Measurements from ENCODE around the gene IPCEF1. TPM values are rescaled to one million over a fixed set of nuclear protein-coding genes. Genes with fewer than 3 reads are reported as not detected.

Gene IPCEF1
- polyA plus RNA-seq, 1 donor (not counting 4 experiments of a cell fraction or from before 2014, with no cell fraction given) = 0.21 TPM

DNA sequence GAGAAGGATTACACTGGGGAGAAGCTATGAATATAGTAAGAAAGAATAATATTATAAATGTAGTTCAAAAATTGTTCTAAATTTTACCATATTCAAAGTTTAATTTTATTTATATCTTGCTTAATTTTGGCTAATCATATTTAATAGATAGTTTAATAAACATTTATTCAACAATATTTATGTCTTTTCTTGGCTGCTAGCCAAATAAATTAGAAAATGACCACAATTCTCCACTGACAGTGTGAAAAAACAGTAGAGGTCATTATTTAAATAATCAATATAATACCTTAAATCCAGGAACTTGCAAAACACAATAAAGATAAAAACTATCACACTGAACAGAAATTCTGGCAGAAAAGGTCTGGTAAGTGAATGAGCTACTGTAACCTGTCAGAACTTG is 145.9 kb downstream of the IPCEF1 start:
- H3K4me1 ChIP-seq (ENCODE audit: control insufficient read depth, extremely low read depth, insufficient read depth, low read length) = no peaks in the 10 kb centered on the region
- no peaks in the 10 kb centered on the region for H3K36me3 ChIP-seq (ENCODE audit: control insufficient read depth in 2 of 2, extremely low read depth in 1 of 2, insufficient read depth in 2 of 2, low read length in 2 of 2)
- DNase-seq (ENCODE audit: low read depth, low spot score) (no peak), FAIRE-seq (no peak)
- no peak overlapping the region for H3K27ac ChIP-seq (ENCODE audit: control insufficient read depth, insufficient read depth, low read length)
- no peaks in the 10 kb centered on the region for H3K9me1 ChIP-seq (ENCODE audit: control insufficient read depth, extremely low read depth, insufficient read depth, low read length)
- no peak overlapping the region for H3K4me3 ChIP-seq (ENCODE audit: control insufficient read depth in 2 of 3, extremely low read depth in 1 of 3, insufficient read depth in 2 of 3, low read depth in 1 of 3, low read length in 3 of 3)
- dilution Hi-C loops (cut with MboI; ENCODE audit: extremely low pct_ligation_motif_present, low sequenced_read_pairs) = no loop called here
- H3K79me2 ChIP-seq (ENCODE audit: control insufficient read depth, insufficient read depth, low read length) = no peaks in the 10 kb centered on the region
- no peak for TF ChIP-seq EZH2 (IDR thresholded peaks at IDR 0.05; ENCODE audit: low read length)
- TF ChIP-seq, protein P1, sequence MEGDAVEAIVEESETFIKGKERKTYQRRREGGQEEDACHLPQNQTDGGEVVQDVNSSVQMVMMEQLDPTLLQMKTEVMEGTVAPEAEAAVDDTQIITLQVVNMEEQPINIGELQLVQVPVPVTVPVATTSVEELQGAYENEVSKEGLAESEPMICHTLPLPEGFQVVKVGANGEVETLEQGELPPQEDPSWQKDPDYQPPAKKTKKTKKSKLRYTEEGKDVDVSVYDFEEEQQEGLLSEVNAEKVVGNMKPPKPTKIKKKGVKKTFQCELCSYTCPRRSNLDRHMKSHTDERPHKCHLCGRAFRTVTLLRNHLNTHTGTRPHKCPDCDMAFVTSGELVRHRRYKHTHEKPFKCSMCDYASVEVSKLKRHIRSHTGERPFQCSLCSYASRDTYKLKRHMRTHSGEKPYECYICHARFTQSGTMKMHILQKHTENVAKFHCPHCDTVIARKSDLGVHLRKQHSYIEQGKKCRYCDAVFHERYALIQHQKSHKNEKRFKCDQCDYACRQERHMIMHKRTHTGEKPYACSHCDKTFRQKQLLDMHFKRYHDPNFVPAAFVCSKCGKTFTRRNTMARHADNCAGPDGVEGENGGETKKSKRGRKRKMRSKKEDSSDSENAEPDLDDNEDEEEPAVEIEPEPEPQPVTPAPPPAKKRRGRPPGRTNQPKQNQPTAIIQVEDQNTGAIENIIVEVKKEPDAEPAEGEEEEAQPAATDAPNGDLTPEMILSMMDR (optimal IDR thresholded peaks at IDR 0.05 in 1 of 3, IDR thresholded peaks at IDR 0.05 in 1 of 3, conservative IDR thresholded peaks at IDR 0.05 in 1 of 3; ENCODE audit: extremely low read depth in 1 of 3, insufficient read depth in 2 of 3, low read length in 3 of 3) = no peak
- no peaks in the 10 kb centered on the region for H3K9me3 ChIP-seq (ENCODE audit: control insufficient read depth, low read depth, low read length)
- no peak overlapping the region for H3K4me2 ChIP-seq (ENCODE audit: control insufficient read depth, extremely low read depth, insufficient read depth, low read depth, low read length)
- H3K27me3 ChIP-seq (ENCODE audit: control insufficient read depth, extremely low read depth, insufficient read depth, low read length) = no peaks in the 10 kb centered on the region
- H3K9ac ChIP-seq (ENCODE audit: control insufficient read depth, extremely low read depth, insufficient read depth, low read length) = no peak overlapping the region
- H2AFZ ChIP-seq (ENCODE audit: control insufficient read depth, low read length) = no peak overlapping the region
- no peaks in the 10 kb centered on the region for H4K20me1 ChIP-seq (ENCODE audit: control insufficient read depth, extremely low read depth, insufficient read depth, low read length)

DNA sequence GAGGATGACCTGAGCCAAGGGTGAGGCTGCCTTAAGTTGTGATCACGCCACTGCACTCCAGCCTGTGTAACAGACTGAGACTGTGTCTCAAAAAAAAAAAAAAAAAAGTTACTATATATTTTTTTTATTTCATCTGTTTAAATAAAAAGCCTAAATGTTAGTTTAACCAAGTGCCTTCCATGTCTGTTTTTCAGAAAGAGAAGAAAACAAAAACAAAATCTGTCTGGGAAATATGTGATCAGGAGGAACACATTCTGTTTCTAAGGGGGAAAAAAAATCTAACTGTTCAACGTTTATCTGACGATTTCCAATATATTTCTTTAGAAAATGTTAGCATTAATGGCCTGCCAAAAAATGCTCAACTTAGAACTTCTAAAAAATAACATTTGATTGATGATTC is 147.0 kb downstream of the IPCEF1 start:
- H3K9ac ChIP-seq (ENCODE audit: control insufficient read depth, extremely low read depth, insufficient read depth, low read length) = no peak overlapping the region
- no peak overlapping the region for H3K4me2 ChIP-seq (ENCODE audit: control insufficient read depth, extremely low read depth, insufficient read depth, low read depth, low read length)
- no peaks in the 10 kb centered on the region for H3K27me3 ChIP-seq (ENCODE audit: control insufficient read depth, extremely low read depth, insufficient read depth, low read length)
- no peaks in the 10 kb centered on the region for H3K79me2 ChIP-seq (ENCODE audit: control insufficient read depth, insufficient read depth, low read length)
- H3K36me3 ChIP-seq (ENCODE audit: control insufficient read depth in 2 of 2, extremely low read depth in 1 of 2, insufficient read depth in 2 of 2, low read length in 2 of 2) = no peaks in the 10 kb centered on the region
- H3K9me1 ChIP-seq (ENCODE audit: control insufficient read depth, extremely low read depth, insufficient read depth, low read length) = no peaks in the 10 kb centered on the region
- dilution Hi-C loops (cut with MboI; ENCODE audit: extremely low pct_ligation_motif_present, low sequenced_read_pairs) = no loop called here
- H4K20me1 ChIP-seq (ENCODE audit: control insufficient read depth, extremely low read depth, insufficient read depth, low read length) = no peaks in the 10 kb centered on the region
- H3K4me1 ChIP-seq (ENCODE audit: control insufficient read depth, extremely low read depth, insufficient read depth, low read length) = no peaks in the 10 kb centered on the region
- no peaks in the 10 kb centered on the region for H3K9me3 ChIP-seq (ENCODE audit: control insufficient read depth, low read depth, low read length)
- no peak for TF ChIP-seq EZH2 (IDR thresholded peaks at IDR 0.05; ENCODE audit: low read length)
- TF ChIP-seq, protein P1 (optimal IDR thresholded peaks at IDR 0.05 in 1 of 3, IDR thresholded peaks at IDR 0.05 in 1 of 3, conservative IDR thresholded peaks at IDR 0.05 in 1 of 3; ENCODE audit: extremely low read depth in 1 of 3, insufficient read depth in 2 of 3, low read length in 3 of 3) = no peak
- FAIRE-seq (no peak), DNase-seq (ENCODE audit: low read depth, low spot score) (no peak)
- H3K4me3 ChIP-seq (ENCODE audit: control insufficient read depth in 2 of 3, extremely low read depth in 1 of 3, insufficient read depth in 2 of 3, low read depth in 1 of 3, low read length in 3 of 3) = no peak overlapping the region
- H2AFZ ChIP-seq (ENCODE audit: control insufficient read depth, low read length) = no peak overlapping the region
- no peak overlapping the region for H3K27ac ChIP-seq (ENCODE audit: control insufficient read depth, insufficient read depth, low read length)

Data from keratinocyte (primary cell).